Naive thymus-derived CD8-positive, alpha-beta T cell (primary cell): Measurements from ENCODE around the gene CCDC107. TPM values are rescaled to one million over a fixed set of nuclear protein-coding genes. Genes with fewer than 3 reads are reported as not detected.
A peak's percentile ranks its signal among the peaks of the same experiment; 100 is the strongest.

ENCODE experiments used
- ATAC-seq, 2 donors: fragments of 150-1000 bp; cut with Tn5 transposase in 1 of 2; sonication (Bioruptor Pico), chemical (Tn5 transposase) in 1 of 2; 1 replicate in 1 of 2; 2 replicates in 1 of 2; pipeline ENCODE4 v1.10.0; 2021; ENCODE audit warnings: mild to moderate bottlenecking in 2 of 2, moderate library complexity in 2 of 2
- POLR2A ChIA-PET: fragments of 350-600 bp; sonication (Branson Sonifier 250); formaldehyde crosslinking; loops from one replicate; lab custom pipeline; 2021; ENCODE audit warnings: antibody characterized with exemption; lab: Charles Lee
- DNase-seq, 10 donors: peaks; one replicate each; pipeline versions ENCODE4 v3.0.0 to v3.0.0-alpha.2; 2020 to 2022
- H3K27ac Mint-ChIP-seq, 10 donors: one replicate each; pipeline ENCODE4 v1.8.0; 2020 to 2022; ENCODE audit warnings: mild to moderate bottlenecking in 10 of 10, mixed read lengths in 10 of 10, moderate library complexity in 4 of 10, inconsistent platforms in 1 of 10
- H3K27me3 Mint-ChIP-seq, 5 donors: one replicate each; pipeline ENCODE4 v1.8.0; 2021 to 2022; ENCODE audit warnings: mixed read lengths in 5 of 5
- H3K36me3 Mint-ChIP-seq, 3 donors: one replicate each; pipeline ENCODE4 v1.8.0; 2020 to 2022; ENCODE audit warnings: mixed read lengths in 3 of 3, mild to moderate bottlenecking in 2 of 3, inconsistent platforms in 1 of 3
- H3K4me1 Mint-ChIP-seq, 4 donors: one replicate each; pipeline ENCODE4 v1.8.0; 2021 to 2022; ENCODE audit warnings: mixed read lengths in 4 of 4
- H3K4me3 Mint-ChIP-seq, 10 donors: one replicate each; pipeline ENCODE4 v1.8.0; 2020 to 2022; ENCODE audit warnings: mild to moderate bottlenecking in 10 of 10, mixed read lengths in 10 of 10, moderate library complexity in 6 of 10, inconsistent platforms in 1 of 10
- H3K9me3 Mint-ChIP-seq, 9 donors: one replicate each; pipeline ENCODE4 v1.8.0; 2020 to 2022; ENCODE audit warnings: mixed read lengths in 9 of 9, mild to moderate bottlenecking in 3 of 9, inconsistent platforms in 1 of 9, moderate library complexity in 1 of 9
- polyA plus RNA-seq, 3 donors: library from polyadenylated mRNA; unstranded; fragments of 300-500 nt; fragmentation: Illumina TruSeq; gene quantifications; one replicate each; pipeline ENCODE4 v1.2.3, GENCODE V29; 2021
- total RNA-seq, 8 experiments: library from RNA in 2 of 8; stranded (reverse) in 2 of 8; gene quantifications; one replicate each; pipeline ENCODE4 v1.2.3 and lab custom pipeline; 2021 to 2026

The CCDC107 gene
- total and polyA plus RNA-seq, 5 experiments from 2014 or later, result 13.8 to 59.0 (median 45.9) TPM

DNA sequence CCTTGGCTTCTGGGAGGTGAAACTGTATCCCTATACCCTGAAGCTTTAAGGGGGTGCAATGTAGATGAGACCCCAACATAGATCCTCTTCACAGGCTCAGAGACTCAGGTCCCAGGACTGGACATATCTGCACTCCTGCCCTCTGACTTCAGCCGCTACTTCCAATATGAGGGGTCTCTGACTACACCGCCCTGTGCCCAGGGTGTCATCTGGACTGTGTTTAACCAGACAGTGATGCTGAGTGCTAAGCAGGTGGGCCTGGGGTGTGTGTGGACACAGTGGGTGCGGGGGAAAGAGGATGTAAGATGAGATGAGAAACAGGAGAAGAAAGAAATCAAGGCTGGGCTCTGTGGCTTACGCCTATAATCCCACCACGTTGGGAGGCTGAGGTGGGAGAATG, 21.0 kb downstream of the CCDC107 start:
- Mint-ChIP-seq H3K27ac (peak overlapping the region in 2 of 10 donors; percentile 26 to 36), H3K27me3 (peaks cover 0 to 6% (median 0%) of the 10 kb centered on the region in 5 donors), H3K36me3 (no peaks in the 10 kb centered on the region), H3K4me3 (no peak overlapping the region), H3K9me3 (no peaks in the 10 kb centered on the region), H3K4me1 (peaks cover 10 to 18% (median 16%) of the 10 kb centered on the region in 4 donors)
- POLR2A ChIA-PET, result no interaction called here
- DNase-seq (no peak), ATAC-seq (no peak)

DNA sequence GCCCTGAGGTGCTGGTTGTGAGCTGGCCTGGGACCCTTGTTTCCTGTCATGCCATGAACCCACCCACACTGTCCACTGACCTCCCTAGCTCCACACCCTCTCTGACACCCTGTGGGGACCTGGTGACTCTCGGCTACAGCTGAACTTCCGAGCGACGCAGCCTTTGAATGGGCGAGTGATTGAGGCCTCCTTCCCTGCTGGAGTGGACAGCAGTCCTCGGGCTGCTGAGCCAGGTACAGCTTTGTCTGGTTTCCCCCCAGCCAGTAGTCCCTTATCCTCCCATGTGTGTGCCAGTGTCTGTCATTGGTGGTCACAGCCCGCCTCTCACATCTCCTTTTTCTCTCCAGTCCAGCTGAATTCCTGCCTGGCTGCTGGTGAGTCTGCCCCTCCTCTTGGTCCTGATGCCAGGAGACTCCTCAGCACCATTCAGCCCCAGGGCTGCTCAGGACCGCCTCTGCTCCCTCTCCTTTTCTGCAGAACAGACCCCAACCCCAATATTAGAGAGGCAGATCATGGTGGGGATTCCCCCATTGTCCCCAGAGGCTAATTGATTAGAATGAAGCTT, 21.8 kb downstream of the CCDC107 start:
- Mint-ChIP-seq H3K27ac (peak overlapping the region in 1 of 10 donors; percentile 76), H3K27me3 (peaks cover 0 to 3% (median 0%) of the 10 kb centered on the region in 5 donors), H3K4me3 (no peak overlapping the region), H3K36me3 (no peaks in the 10 kb centered on the region), H3K9me3 (no peaks in the 10 kb centered on the region), H3K4me1 (peaks cover 6 to 12% (median 10%) of the 10 kb centered on the region in 4 donors)
- no peak for DNase-seq
- POLR2A ChIA-PET, result no interaction called here
- no peak for ATAC-seq

GRCh38 chr9:35680331-35681105, 22.4 kb downstream of the CCDC107 start:
- peak overlapping the region in 1 of 10 donors; percentile 76 for H3K27ac Mint-ChIP-seq
- no peak for ATAC-seq
- no peaks in the 10 kb centered on the region for H3K36me3 Mint-ChIP-seq
- no peak overlapping the region for H3K4me3 Mint-ChIP-seq
- no peak for DNase-seq
- peaks cover 0 to 3% (median 0%) of the 10 kb centered on the region in 5 donors for H3K27me3 Mint-ChIP-seq
- peaks cover 6 to 12% (median 8%) of the 10 kb centered on the region in 4 donors for H3K4me1 Mint-ChIP-seq
- POLR2A ChIA-PET, result no interaction called here
- H3K9me3 Mint-ChIP-seq, result no peaks in the 10 kb centered on the region

- Mint-ChIP-seq H3K36me3 (no peaks in the 10 kb centered on the region), H3K9me3 (no peaks in the 10 kb centered on the region), H3K27ac (peak overlapping the region in 3 of 10 donors; percentile 24 to 51 (median 34)), H3K27me3 (peaks cover 0 to under 1% (median 0%) of the 10 kb centered on the region in 5 donors), H3K4me3 (no peak overlapping the region), H3K4me1 (peaks cover 2 to 11% (median 4%) of the 10 kb centered on the region in 4 donors)
- POLR2A ChIA-PET, result no interaction called here
- ATAC-seq (no peak), DNase-seq (no peak)
Measured at GRCh38 chr9:35681341-35682002, 23.4 kb downstream of the CCDC107 start.

- peak overlapping the region in 2 of 10 donors; percentile 33 to 51 for H3K27ac Mint-ChIP-seq
- no peak for ATAC-seq
- no peak overlapping the region for H3K4me3 Mint-ChIP-seq
- H3K27me3 Mint-ChIP-seq, result no peaks in the 10 kb centered on the region
- no peaks in the 10 kb centered on the region for H3K36me3 Mint-ChIP-seq
- H3K9me3 Mint-ChIP-seq, result no peaks in the 10 kb centered on the region
- DNase-seq, result no peak
- POLR2A ChIA-PET, result no interaction called here
- H3K4me1 Mint-ChIP-seq, result peaks cover 0 to 7% (median 3%) of the 10 kb centered on the region in 4 donors
Measured at GRCh38 chr9:35682051-35682450, 24.0 kb downstream of the CCDC107 start.

DNA sequence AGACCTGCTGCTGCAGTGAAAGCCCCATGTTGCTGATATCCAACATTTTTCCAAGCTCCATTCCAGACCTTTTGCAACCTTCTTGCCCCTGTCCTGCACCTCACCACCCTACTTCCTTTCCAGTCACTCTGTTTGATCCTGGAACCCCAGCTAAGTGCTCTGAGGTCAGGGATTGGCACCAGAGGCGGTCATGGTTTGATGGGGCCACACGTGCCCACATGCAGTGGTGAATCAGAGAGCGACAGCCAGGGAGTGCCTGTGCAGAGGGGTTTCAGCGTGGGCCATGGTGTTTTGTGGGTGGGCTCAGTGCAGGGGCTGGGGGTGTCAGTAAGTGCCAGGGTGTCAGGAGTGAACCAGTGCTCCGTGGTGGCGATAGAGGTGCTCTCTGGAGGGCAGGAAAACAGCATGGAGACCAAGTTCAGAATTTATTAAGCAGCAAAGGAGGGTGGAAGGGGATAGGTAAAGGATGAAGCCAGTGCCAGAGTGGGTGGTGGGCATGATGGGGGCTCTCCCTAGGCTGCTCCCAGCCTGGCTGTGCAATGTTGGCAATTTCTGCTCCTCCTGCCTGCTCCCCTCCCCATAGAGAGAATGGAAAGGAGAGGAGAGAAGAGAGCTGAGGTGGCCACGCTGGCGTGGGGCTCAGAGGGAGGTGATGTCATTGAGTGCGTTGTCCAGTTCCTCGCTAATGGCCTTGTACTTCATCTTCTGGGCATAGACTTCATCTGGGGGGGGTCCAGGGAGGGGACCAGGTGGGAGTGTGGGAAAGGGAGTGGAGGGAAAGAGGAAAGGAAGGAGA, 24.6 kb downstream of the CCDC107 start:
- Mint-ChIP-seq H3K27ac (peak overlapping the region in 3 of 10 donors; percentile 11 to 71 (median 31)), H3K9me3 (no peaks in the 10 kb centered on the region), H3K4me3 (no peak overlapping the region), H3K36me3 (no peaks in the 10 kb centered on the region), H3K27me3 (no peaks in the 10 kb centered on the region), H3K4me1 (peaks cover 0 to 5% (median 3%) of the 10 kb centered on the region in 4 donors)
- POLR2A ChIA-PET, result interaction anchor here (0.6 kb wide), 1 partner anchor 9 kb away, joined by 3 read pairs; no protein-coding TSS in a partner anchor
- no peak for ATAC-seq
- DNase-seq, result no peak

GRCh38 chr9:35683323-35683722, 25.2 kb downstream of the CCDC107 start:
- H3K27ac Mint-ChIP-seq, result peak overlapping the region in 2 of 10 donors; percentile 31 to 33
- POLR2A ChIA-PET, result interaction anchor here (0.6 kb wide), 1 partner anchor 8 kb away, joined by 3 read pairs; no protein-coding TSS in a partner anchor
- DNase-seq (no peak), ATAC-seq (no peak)
- H3K4me1 Mint-ChIP-seq, result peaks cover 0 to 8% (median 3%) of the 10 kb centered on the region in 4 donors
- H3K27me3 Mint-ChIP-seq, result no peaks in the 10 kb centered on the region
- H3K4me3 Mint-ChIP-seq, result no peak overlapping the region
- no peaks in the 10 kb centered on the region for H3K36me3 Mint-ChIP-seq
- H3K9me3 Mint-ChIP-seq, result no peaks in the 10 kb centered on the region

GRCh38 chr9:35684921-35685320, 26.8 kb downstream of the CCDC107 start:
- Mint-ChIP-seq H3K4me1 (peaks cover 5 to 19% (median 8%) of the 10 kb centered on the region in 4 donors), H3K36me3 (no peaks in the 10 kb centered on the region), H3K27ac (peak overlapping the region in 1 of 10 donors; percentile 67), H3K9me3 (no peaks in the 10 kb centered on the region), H3K4me3 (no peak overlapping the region), H3K27me3 (no peaks in the 10 kb centered on the region)
- DNase-seq (no peak), ATAC-seq (no peak)
- POLR2A ChIA-PET, result interaction anchor here (0.8 kb wide), 1 partner anchor 27 kb away, joined by 3 read pairs; the partner anchor contains the start of genes CCDC107 and RMRP

GRCh38 chr9:35685506-35685905, 27.4 kb downstream of the CCDC107 start:
- Mint-ChIP-seq H3K9me3 (no peaks in the 10 kb centered on the region), H3K36me3 (no peaks in the 10 kb centered on the region), H3K4me1 (peaks cover 5 to 19% (median 8%) of the 10 kb centered on the region in 4 donors), H3K27ac (no peak overlapping the region), H3K27me3 (no peaks in the 10 kb centered on the region), H3K4me3 (no peak overlapping the region)
- ATAC-seq (no peak), DNase-seq (no peak)
- POLR2A ChIA-PET, result interaction anchor here (0.8 kb wide), 1 partner anchor 27 kb away, joined by 3 read pairs; the partner anchor contains the start of genes CCDC107 and RMRP

- H3K27ac Mint-ChIP-seq, result peak overlapping the region in 2 of 10 donors; percentile 12 to 58
Measured at GRCh38 chr9:35686222-35687203, 28.4 kb downstream of the CCDC107 start.

GRCh38 chr9:35687306-35687705, 29.2 kb downstream of the CCDC107 start:
- DNase-seq, result no peak
- H3K36me3 Mint-ChIP-seq, result no peaks in the 10 kb centered on the region
- no peaks in the 10 kb centered on the region for H3K9me3 Mint-ChIP-seq
- no peak for ATAC-seq
- POLR2A ChIA-PET, result interaction anchor here (0.9 to 2.1 kb wide), 3 partner anchors 13 to 40 kb away, joined by 3 to 8 read pairs (median 3); no protein-coding TSS in a partner anchor
- H3K4me3 Mint-ChIP-seq, result peak overlapping the region in 4 of 10 donors; percentile 10 to 67 (median 55)
- H3K27me3 Mint-ChIP-seq, result no peaks in the 10 kb centered on the region
- peak overlapping the region in 5 of 10 donors; percentile 3 to 83 (median 68) for H3K27ac Mint-ChIP-seq
- peaks cover 11 to 27% (median 21%) of the 10 kb centered on the region in 4 donors for H3K4me1 Mint-ChIP-seq

More at GRCh38 chr9:35686222-35687203, 28.4 kb downstream of the CCDC107 start:
- DNase-seq (no peak), ATAC-seq (no peak)
- Mint-ChIP-seq H3K36me3 (no peaks in the 10 kb centered on the region), H3K4me3 (peak overlapping the region in 1 of 10 donors; percentile 45), H3K4me1 (peaks cover 8 to 27% (median 14%) of the 10 kb centered on the region in 4 donors), H3K9me3 (no peaks in the 10 kb centered on the region), H3K27me3 (no peaks in the 10 kb centered on the region)
- POLR2A ChIA-PET, result interaction anchor here (0.6 to 2.1 kb wide), 3 partner anchors 10 to 46 kb away, joined by 3 to 8 read pairs (median 5); partner anchors contain the start of genes CREB3 and TLN1
